HepG2 (cell line): ENCODE measurements around the gene TRIM15. TPM values are rescaled to one million over a fixed set of nuclear protein-coding genes. Genes with fewer than 3 reads are reported as not detected.

Experiments
- BCL6 ChIP-seq: IDR thresholded peaks from 2 replicates; pipeline ENCODE4 v1.6.1; 2016; ENCODE audit warnings: missing genetic modification reagents, missing compliant biosample characterization
- ZNF256 ChIP-seq: sonication (generic); formaldehyde crosslinking; conservative IDR thresholded peaks from 2 replicates; pipeline ENCODE4 v1.4.0; 2020; ENCODE audit warnings: missing genetic modification reagents
- ZNF367 ChIP-seq: sonication (generic); formaldehyde crosslinking; IDR thresholded peaks from 2 replicates; pipeline ENCODE4 v1.4.0; 2020; ENCODE audit warnings: missing genetic modification reagents, borderline replicate concordance
- ZNF781 ChIP-seq: sonication (generic); formaldehyde crosslinking; IDR thresholded peaks from 2 replicates; pipeline ENCODE4 v1.5.1; 2020; ENCODE audit warnings: borderline replicate concordance, mild to moderate bottlenecking, missing genetic modification reagents; ENCODE audit errors: not compliant biosample characterization
- ZNF792 ChIP-seq: IDR thresholded peaks from 2 replicates; pipeline ENCODE4 v1.6.1; 2016
- polyA plus RNA-seq, 8 experiments: library from polyadenylated mRNA; depleted of rRNA in 3 of 8; stranded (reverse) in 7 of 8; unstranded in 1 of 8; fragments of >200 nt; fragmentation: Illumina TruSeq in 4 of 8; extraction: Trizol in 4 of 8; gene quantifications; 2 replicates each; pipeline versions ENCODE4 v1.2.1 to v1.2.3, GENCODE V29; 2011 to 2016; ENCODE audit warnings: low read depth in 4 of 8, missing spikeins in 1 of 8, mixed read lengths in 1 of 8; ENCODE audit not compliant: insufficient read depth in 1 of 8
- total RNA-seq, 5 experiments: library from RNA; depleted of rRNA; stranded (reverse); fragments of >200 nt; fragmentation: Illumina TruSeq; extraction: Trizol; gene quantifications; 2 replicates each; pipeline ENCODE4 v1.2.3, GENCODE V29; 2016; ENCODE audit warnings: low read depth in 1 of 5
- TF ChIP-seq, protein P1 (sequence below): sonication (generic); formaldehyde crosslinking; IDR thresholded peaks from 2 replicates; pipeline ENCODE4 v1.4.0; 2020; ENCODE audit warnings: mild to moderate bottlenecking, missing genetic modification reagents, borderline replicate concordance
- TF ChIP-seq, protein P2 (sequence below): sonication (generic); formaldehyde crosslinking; IDR thresholded peaks from 2 replicates; pipeline ENCODE4 v1.4.0; 2020; ENCODE audit warnings: missing genetic modification reagents
- TF ChIP-seq, protein P3 (sequence below): IDR thresholded peaks from 2 replicates; pipeline ENCODE4 v1.6.1; 2016; ENCODE audit warnings: missing genetic modification reagents, missing compliant biosample characterization
- TF ChIP-seq, protein P4 (sequence below), 2 experiments: sonication (generic) in 1 of 2; formaldehyde crosslinking in 1 of 2; IDR thresholded peaks; 2 replicates each; pipeline versions ENCODE4 v1.4.0 to v1.6.1; 2018 to 2020; ENCODE audit warnings: missing genetic modification reagents in 2 of 2, borderline replicate concordance in 1 of 2, low read depth in 1 of 2, mild to moderate bottlenecking in 1 of 2, missing biosample characterization in 1 of 2
- TF ChIP-seq, protein P5 (sequence below): sonication (generic); formaldehyde crosslinking; IDR thresholded peaks from 2 replicates; pipeline ENCODE4; 2020; ENCODE audit warnings: missing genetic modification reagents, mild to moderate bottlenecking, borderline replicate concordance

Gene TRIM15
- total and polyA plus RNA-seq, 2 of the 13 experiments (the other 11 are each of a cell fraction or from before 2014, with no cell fraction given), result 35.1 to 38.2 TPM

DNA sequence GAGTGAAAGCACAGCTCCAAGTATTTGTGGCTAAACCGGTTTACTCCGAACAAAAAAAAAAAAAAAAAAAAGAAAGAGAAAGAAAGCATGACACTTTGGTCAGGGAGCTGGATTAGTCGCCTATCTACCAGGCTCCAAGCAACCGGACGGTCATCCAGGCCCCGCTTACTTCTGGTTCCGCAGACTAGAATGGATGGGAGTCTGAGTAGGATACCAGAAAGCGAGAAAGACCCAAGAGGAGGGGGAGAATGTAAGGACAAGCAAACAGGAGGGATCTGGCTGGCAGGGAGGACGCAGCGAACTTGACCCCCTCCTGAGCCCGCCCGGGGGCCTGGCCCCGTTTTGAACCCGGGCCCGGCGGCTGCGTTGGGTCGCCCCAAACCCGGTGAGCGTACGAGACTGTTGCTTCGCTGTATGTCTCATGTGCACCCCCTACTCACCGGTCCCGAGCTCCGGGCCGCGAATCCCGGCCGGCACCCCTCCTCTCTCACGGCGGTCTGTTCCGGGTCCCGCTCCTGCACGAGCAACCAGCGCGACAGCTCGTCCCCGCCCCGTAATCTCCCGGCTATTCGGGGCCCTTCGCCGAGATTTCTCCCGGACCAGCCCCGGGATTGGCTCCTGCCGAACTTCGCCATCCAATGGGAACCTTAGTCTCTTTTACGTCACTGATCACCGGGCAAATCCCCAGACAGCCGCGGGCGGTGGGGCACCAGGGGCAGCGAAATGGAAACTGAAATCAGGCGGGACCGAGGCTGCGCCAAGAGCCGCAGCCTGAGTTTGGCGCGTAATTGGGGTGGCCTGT, 49.7 kb downstream of the TRIM15 start, which contains the start of gene TRIM26 (continued):
- TF ChIP-seq, protein P1, sequence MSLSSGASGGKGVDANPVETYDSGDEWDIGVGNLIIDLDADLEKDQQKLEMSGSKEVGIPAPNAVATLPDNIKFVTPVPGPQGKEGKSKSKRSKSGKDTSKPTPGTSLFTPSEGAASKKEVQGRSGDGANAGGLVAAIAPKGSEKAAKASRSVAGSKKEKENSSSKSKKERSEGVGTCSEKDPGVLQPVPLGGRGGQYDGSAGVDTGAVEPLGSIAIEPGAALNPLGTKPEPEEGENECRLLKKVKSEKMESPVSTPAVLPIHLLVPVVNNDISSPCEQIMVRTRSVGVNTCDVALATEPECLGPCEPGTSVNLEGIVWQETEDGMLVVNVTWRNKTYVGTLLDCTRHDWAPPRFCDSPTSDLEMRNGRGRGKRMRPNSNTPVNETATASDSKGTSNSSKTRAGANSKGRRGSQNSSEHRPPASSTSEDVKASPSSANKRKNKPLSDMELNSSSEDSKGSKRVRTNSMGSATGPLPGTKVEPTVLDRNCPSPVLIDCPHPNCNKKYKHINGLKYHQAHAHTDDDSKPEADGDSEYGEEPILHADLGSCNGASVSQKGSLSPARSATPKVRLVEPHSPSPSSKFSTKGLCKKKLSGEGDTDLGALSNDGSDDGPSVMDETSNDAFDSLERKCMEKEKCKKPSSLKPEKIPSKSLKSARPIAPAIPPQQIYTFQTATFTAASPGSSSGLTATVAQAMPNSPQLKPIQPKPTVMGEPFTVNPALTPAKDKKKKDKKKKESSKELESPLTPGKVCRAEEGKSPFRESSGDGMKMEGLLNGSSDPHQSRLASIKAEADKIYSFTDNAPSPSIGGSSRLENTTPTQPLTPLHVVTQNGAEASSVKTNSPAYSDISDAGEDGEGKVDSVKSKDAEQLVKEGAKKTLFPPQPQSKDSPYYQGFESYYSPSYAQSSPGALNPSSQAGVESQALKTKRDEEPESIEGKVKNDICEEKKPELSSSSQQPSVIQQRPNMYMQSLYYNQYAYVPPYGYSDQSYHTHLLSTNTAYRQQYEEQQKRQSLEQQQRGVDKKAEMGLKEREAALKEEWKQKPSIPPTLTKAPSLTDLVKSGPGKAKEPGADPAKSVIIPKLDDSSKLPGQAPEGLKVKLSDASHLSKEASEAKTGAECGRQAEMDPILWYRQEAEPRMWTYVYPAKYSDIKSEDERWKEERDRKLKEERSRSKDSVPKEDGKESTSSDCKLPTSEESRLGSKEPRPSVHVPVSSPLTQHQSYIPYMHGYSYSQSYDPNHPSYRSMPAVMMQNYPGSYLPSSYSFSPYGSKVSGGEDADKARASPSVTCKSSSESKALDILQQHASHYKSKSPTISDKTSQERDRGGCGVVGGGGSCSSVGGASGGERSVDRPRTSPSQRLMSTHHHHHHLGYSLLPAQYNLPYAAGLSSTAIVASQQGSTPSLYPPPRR (CRISPR knock-in tag), result peak; percentile 70; the same call in 1 of the 2 replicates
- TF ChIP-seq ZNF792 (CRISPR knock-in tag) (peak; percentile 57; the same call in 1 of the 2 replicates), ZNF781 (peak; percentile 13), BCL6 (CRISPR knock-in tag) (no peak; the same call in none of the 2 replicates), ZNF256 (CRISPR knock-in tag) (peak; percentile 77; the same call in 1 of the 2 replicates), ZNF367 (CRISPR knock-in tag) (peak; percentile 47; the same call in 1 of the 2 replicates)
- TF ChIP-seq, protein P2, sequence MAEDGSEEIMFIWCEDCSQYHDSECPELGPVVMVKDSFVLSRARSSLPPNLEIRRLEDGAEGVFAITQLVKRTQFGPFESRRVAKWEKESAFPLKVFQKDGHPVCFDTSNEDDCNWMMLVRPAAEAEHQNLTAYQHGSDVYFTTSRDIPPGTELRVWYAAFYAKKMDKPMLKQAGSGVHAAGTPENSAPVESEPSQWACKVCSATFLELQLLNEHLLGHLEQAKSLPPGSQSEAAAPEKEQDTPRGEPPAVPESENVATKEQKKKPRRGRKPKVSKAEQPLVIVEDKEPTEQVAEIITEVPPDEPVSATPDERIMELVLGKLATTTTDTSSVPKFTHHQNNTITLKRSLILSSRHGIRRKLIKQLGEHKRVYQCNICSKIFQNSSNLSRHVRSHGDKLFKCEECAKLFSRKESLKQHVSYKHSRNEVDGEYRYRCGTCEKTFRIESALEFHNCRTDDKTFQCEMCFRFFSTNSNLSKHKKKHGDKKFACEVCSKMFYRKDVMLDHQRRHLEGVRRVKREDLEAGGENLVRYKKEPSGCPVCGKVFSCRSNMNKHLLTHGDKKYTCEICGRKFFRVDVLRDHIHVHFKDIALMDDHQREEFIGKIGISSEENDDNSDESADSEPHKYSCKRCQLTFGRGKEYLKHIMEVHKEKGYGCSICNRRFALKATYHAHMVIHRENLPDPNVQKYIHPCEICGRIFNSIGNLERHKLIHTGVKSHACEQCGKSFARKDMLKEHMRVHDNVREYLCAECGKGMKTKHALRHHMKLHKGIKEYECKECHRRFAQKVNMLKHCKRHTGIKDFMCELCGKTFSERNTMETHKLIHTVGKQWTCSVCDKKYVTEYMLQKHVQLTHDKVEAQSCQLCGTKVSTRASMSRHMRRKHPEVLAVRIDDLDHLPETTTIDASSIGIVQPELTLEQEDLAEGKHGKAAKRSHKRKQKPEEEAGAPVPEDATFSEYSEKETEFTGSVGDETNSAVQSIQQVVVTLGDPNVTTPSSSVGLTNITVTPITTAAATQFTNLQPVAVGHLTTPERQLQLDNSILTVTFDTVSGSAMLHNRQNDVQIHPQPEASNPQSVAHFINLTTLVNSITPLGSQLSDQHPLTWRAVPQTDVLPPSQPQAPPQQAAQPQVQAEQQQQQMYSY (CRISPR knock-in tag), result peak; percentile 88
- TF ChIP-seq, protein P3, sequence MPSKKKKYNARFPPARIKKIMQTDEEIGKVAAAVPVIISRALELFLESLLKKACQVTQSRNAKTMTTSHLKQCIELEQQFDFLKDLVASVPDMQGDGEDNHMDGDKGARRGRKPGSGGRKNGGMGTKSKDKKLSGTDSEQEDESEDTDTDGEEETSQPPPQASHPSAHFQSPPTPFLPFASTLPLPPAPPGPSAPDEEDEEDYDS (CRISPR knock-in tag), result peak; percentile 79
- TF ChIP-seq, protein P4, sequence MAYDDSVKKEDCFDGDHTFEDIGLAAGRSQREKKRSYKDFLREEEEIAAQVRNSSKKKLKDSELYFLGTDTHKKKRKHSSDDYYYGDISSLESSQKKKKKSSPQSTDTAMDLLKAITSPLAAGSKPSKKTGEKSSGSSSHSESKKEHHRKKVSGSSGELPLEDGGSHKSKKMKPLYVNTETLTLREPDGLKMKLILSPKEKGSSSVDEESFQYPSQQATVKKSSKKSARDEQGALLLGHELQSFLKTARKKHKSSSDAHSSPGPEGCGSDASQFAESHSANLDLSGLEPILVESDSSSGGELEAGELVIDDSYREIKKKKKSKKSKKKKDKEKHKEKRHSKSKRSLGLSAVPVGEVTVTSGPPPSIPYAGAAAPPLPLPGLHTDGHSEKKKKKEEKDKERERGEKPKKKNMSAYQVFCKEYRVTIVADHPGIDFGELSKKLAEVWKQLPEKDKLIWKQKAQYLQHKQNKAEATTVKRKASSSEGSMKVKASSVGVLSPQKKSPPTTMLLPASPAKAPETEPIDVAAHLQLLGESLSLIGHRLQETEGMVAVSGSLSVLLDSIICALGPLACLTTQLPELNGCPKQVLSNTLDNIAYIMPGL (CRISPR knock-in tag; IDR thresholded peaks at IDR 0.05; ENCODE audit: borderline replicate concordance in 1 of 2, low read depth in 1 of 2), result peak in 1 of 2 experiments; percentile 58; a peak in 1 of 4 replicates
- TF ChIP-seq, protein P5, sequence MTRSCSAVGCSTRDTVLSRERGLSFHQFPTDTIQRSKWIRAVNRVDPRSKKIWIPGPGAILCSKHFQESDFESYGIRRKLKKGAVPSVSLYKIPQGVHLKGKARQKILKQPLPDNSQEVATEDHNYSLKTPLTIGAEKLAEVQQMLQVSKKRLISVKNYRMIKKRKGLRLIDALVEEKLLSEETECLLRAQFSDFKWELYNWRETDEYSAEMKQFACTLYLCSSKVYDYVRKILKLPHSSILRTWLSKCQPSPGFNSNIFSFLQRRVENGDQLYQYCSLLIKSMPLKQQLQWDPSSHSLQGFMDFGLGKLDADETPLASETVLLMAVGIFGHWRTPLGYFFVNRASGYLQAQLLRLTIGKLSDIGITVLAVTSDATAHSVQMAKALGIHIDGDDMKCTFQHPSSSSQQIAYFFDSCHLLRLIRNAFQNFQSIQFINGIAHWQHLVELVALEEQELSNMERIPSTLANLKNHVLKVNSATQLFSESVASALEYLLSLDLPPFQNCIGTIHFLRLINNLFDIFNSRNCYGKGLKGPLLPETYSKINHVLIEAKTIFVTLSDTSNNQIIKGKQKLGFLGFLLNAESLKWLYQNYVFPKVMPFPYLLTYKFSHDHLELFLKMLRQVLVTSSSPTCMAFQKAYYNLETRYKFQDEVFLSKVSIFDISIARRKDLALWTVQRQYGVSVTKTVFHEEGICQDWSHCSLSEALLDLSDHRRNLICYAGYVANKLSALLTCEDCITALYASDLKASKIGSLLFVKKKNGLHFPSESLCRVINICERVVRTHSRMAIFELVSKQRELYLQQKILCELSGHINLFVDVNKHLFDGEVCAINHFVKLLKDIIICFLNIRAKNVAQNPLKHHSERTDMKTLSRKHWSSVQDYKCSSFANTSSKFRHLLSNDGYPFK, result peak; percentile 68; the same call in 1 of the 2 replicates
